GM23338 (cell line): ENCODE data around the gene GRID1.

Experiments
- POLR2AphosphoS5 ChIP-seq: IDR thresholded peaks from 2 replicates; pipeline ENCODE4 v1.6.1; 2016; ENCODE audit warnings: antibody characterized with exemption, low read depth
- TF ChIP-seq, protein P1 (sequence below), 2 experiments: fragments of 200-600 bp in 1 of 2; sonication (generic) in 1 of 2; conservative IDR thresholded peaks; 2 replicates each; pipeline versions ENCODE4 v1.5.1 to v1.6.1; 2016 to 2017; ENCODE audit warnings: antibody characterized with exemption in 2 of 2, low read depth in 2 of 2, mild to moderate bottlenecking in 2 of 2, moderate library complexity in 1 of 2

DNA sequence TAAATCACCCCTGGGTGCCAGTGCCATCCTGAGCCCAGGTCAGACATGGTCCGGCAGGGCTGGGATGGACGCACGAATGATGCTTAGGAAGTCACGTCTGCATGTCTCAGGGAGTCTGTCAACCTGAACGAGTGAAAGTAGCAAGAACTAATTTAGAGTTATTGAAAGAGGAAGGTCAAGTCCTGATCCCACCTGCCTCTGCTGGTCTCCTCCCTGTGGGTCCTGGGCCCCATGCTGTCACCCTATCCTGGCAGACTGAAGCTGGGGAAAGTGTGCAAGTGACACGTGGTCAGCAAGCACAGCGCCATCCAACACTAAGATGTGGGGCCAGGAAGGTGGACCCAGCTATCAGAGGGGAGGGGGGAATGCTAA lies 26.1 kb upstream of the GRID1 start:
- TF ChIP-seq, protein P1, sequence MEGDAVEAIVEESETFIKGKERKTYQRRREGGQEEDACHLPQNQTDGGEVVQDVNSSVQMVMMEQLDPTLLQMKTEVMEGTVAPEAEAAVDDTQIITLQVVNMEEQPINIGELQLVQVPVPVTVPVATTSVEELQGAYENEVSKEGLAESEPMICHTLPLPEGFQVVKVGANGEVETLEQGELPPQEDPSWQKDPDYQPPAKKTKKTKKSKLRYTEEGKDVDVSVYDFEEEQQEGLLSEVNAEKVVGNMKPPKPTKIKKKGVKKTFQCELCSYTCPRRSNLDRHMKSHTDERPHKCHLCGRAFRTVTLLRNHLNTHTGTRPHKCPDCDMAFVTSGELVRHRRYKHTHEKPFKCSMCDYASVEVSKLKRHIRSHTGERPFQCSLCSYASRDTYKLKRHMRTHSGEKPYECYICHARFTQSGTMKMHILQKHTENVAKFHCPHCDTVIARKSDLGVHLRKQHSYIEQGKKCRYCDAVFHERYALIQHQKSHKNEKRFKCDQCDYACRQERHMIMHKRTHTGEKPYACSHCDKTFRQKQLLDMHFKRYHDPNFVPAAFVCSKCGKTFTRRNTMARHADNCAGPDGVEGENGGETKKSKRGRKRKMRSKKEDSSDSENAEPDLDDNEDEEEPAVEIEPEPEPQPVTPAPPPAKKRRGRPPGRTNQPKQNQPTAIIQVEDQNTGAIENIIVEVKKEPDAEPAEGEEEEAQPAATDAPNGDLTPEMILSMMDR (conservative IDR thresholded peaks at IDR 0.05; ENCODE audit: low read depth in 2 of 2), result no peak
- TF ChIP-seq POLR2AphosphoS5, result no peak
